ENCODE measurements around the gene SIRT3. TPM values are rescaled to one million over a fixed set of nuclear protein-coding genes. Genes with fewer than 3 reads are reported as not detected.
A peak's percentile ranks its signal among the peaks of the same experiment; 100 is the strongest.

Gene SIRT3
- total RNA-seq, 2 experiments from 2014 or later: 11.3 to 12.7 TPM

DNA sequence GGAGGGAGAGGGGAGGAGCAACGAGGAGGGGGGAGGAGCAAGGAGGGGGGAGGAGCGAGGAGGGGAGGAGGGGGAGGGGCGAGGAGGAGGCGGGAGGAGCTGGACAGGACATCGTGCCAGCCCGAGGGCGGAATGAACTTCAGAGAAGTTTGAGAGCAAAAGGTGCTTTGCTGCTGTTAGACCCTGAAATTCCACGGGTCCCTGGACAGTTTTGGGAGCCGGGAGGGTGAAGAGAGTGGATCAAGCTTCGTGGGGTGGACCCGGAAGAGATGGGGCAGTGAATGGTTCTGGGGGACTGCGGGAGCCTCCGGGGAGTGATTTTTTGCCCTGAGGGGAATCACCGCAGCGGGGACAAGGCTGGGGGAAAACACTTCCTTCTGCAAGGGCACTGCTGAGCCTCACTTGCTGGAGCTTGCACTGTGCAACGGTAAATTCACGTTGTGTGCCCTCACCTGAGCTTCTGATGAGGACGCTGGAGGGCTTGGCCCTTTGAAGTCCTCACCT lies 31.4 kb upstream of the SIRT3 start:
- POLR2A ChIA-PET: interaction anchor here (0.5 to 1.1 kb wide), 2 partner anchors 12 to 45 kb away, joined by 3 read pairs; no protein-coding TSS in a partner anchor
- H3K4me1 Mint-ChIP-seq: peaks cover 40% of the 10 kb centered on the region
- peak overlapping the region; percentile 78 for H3K4me3 Mint-ChIP-seq
- no peaks in the 10 kb centered on the region for H3K27me3 Mint-ChIP-seq
- CTCF ChIA-PET: interaction anchor here (0.9 to 2.3 kb wide), 8 partner anchors 12 to 251 kb away, joined by 3 to 7 read pairs (median 4); no protein-coding TSS in a partner anchor
- DNase-seq: peak; percentile 67
- H3K36me3 Mint-ChIP-seq (ENCODE audit: low read depth): peaks cover 19% of the 10 kb centered on the region
- H3K27ac Mint-ChIP-seq: peak overlapping the region; percentile 98
- H3K9me3 Mint-ChIP-seq: no peaks in the 10 kb centered on the region

DNA sequence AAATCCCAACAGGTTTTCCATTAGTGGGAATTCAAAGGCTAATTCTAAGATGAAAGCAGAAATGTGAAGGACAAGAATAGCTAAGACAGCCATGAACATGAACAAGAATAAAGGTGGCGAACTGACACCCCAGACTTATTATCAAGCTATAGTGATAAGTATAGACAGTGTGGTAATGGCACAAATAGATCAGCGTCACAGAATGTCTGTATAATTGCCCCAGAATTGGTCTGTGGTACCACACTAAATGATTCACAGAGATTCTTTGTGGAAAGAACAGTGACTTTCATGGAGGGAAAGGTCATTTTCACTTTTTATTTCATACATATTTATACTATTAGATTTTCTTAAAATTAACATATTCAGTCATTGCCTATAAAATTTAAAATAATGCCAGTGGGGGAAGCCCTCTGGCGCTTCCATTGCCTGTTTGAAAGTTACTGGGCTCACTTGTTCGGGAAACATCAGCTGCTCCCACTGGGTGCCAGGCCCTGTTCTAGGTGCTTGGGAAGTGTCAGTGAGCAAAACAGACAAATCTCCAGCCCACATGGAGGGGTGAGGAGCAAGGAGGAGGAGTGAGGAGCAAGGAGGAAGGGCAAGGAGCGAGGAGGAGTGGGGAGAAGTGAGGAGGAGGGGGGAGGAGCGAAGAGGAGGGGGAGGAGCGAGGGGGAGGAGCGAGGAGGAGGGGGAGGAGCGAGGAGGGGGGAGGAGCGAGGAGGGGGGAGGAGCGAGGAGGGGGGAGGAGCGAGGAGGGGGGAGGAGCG lies 30.7 kb upstream of the SIRT3 start:
- peaks cover 39% of the 10 kb centered on the region for H3K4me1 Mint-ChIP-seq
- H3K4me3 Mint-ChIP-seq: peak overlapping the region; percentile 67
- peak; percentile 33 for DNase-seq
- ChIA-PET CTCF (interaction anchor here (1.0 to 2.3 kb wide), 5 partner anchors 13 to 252 kb away, joined by 3 to 7 read pairs (median 3); no protein-coding TSS in a partner anchor), POLR2A (no interaction called here)
- no peaks in the 10 kb centered on the region for H3K9me3 Mint-ChIP-seq
- H3K27me3 Mint-ChIP-seq: no peaks in the 10 kb centered on the region
- peaks cover 18% of the 10 kb centered on the region for H3K36me3 Mint-ChIP-seq (ENCODE audit: low read depth)
- peak overlapping the region; percentile 78 for H3K27ac Mint-ChIP-seq

DNA sequence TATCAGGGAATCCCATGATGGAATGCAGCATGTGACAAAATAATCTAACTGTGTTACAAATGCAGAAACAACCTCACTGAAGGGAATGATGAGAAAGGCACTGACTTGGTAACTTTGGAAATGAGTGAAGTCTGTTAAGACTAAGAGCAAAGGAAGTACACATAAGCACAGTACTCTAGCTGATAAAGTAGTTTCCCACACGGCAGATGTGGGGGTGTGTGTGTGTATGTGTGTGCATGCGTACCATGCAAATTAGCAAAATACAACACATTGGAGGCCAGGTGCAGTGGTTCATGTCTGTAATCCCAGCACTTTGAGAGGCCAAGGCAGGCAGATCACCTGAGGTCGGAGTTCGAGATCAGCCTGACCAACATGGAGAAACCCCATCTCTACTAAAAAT lies 25.5 kb upstream of the SIRT3 start:
- Mint-ChIP-seq H3K4me1 (peaks cover 2% of the 10 kb centered on the region), H3K4me3 (no peak overlapping the region), H3K9me3 (no peaks in the 10 kb centered on the region), H3K36me3 (ENCODE audit: low read depth) (no peaks in the 10 kb centered on the region), H3K27ac (no peak overlapping the region), H3K27me3 (no peaks in the 10 kb centered on the region)
- ChIA-PET CTCF (interaction anchor here (2.5 kb wide), 1 partner anchor 11 kb away, joined by 16 read pairs; no protein-coding TSS in a partner anchor), POLR2A (no interaction called here)
- DNase-seq: no peak

DNA sequence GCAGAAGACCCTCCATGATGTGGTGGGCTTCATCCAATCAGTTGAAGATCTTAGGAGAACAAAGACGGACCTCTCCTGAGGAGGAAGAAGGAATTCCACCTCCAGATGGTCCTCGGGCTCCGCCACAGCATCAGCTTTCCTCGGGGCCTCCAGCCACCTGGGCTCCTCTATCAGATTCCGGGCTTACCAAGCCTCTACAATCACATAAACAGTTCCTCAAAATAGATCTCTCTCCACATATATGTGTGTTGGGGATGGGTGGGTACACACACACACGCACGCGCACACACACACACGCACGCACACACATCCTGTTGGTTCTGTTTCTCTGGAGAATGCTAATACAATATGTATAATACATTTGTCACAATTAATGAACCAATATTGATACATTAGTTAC lies 23.3 kb upstream of the SIRT3 start:
- Mint-ChIP-seq H3K4me1 (no peaks in the 10 kb centered on the region), H3K27ac (no peak overlapping the region), H3K4me3 (no peak overlapping the region), H3K9me3 (no peaks in the 10 kb centered on the region), H3K27me3 (no peaks in the 10 kb centered on the region), H3K36me3 (ENCODE audit: low read depth) (no peaks in the 10 kb centered on the region)
- ChIA-PET POLR2A (no interaction called here), CTCF (interaction anchor here (1.9 kb wide), 1 partner anchor 9 kb away, joined by 12 read pairs; no protein-coding TSS in a partner anchor)
- DNase-seq: no peak

DNA sequence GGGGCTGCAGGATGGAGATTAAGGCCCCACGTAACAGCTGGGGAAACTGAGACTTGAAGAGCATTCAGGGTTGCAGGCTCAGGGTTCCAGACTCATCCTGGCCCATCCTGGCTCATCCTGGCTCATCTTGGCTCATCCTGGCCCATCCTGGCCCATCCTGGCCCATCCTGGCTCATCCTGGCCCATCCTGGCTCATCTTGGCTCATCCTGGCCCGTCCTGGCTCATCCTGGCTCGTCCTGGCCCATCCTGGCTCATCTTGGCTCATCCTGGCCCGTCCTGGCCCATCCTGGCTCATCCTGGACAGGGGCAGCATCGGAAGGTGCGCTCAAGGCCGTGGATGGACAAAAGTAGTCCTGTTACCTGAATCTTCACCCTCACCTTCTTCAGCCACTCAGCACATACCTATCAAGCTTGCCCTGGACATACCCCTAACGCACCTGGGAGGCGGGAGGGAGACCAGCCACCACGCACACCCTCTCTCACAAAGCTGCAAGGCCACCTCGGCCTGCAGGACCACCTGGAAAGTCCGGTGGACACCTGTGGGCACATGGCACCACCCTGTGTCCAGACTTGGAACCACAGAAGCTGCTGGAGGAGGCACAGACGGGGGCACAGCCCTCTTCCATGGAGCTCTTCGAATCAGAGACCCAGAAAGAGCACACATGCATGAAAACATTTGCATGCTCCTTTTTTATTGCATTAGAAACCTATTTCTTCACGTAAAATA lies 21.8 kb upstream of the SIRT3 start:
- ChIA-PET CTCF (interaction anchor here (0.6 to 2.0 kb wide), 2 partner anchors 10 to 104 kb away, joined by 3 to 6 read pairs; no protein-coding TSS in a partner anchor), POLR2A (no interaction called here)
- Mint-ChIP-seq H3K27ac (no peak overlapping the region), H3K4me3 (no peak overlapping the region), H3K4me1 (peaks cover 2% of the 10 kb centered on the region), H3K36me3 (ENCODE audit: low read depth) (peaks cover 9% of the 10 kb centered on the region), H3K27me3 (no peaks in the 10 kb centered on the region), H3K9me3 (no peaks in the 10 kb centered on the region)
- DNase-seq: no peak

DNA sequence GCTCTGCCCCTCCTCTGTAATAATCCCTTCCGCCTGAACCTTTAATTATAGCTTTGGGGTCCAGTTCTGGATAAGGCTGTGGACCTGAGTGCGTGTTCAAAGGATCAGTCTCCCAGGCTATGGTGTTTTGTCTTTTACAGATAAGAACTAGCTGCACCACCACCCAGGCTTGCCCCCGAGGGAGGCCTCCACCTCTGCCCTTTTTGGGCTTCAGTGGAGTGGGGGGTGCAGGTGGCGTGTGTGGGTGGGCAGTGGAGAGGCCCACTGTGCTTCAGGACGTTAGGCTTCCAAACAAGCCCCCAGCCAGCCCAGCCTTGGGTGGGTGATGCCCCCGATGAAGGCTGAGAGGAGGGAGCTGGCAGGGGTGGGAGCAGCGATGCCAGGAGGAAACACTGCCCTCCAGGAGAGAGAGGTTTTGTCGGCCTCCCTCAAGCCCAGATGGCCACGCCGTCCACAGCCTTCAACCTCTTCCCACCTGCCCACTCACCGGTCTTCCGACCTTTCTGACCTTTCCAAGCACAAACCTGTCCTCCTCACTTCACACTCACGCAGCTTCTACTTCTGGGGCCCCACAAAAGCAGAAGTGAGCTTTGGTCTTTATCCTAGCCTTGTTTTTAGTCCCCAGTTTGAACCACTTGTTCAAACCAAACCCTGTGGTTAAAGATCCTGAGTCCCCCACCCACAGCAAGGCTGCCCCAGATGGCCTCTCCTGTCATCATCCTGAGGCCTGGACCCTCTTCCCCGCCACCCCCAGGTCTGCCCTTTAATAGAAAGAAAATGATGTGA lies 21.0 kb upstream of the SIRT3 start:
- H3K27ac Mint-ChIP-seq: no peak overlapping the region
- H3K4me1 Mint-ChIP-seq: peaks cover 2% of the 10 kb centered on the region
- peaks cover 16% of the 10 kb centered on the region for H3K36me3 Mint-ChIP-seq (ENCODE audit: low read depth)
- no peaks in the 10 kb centered on the region for H3K27me3 Mint-ChIP-seq
- DNase-seq: no peak
- H3K4me3 Mint-ChIP-seq: no peak overlapping the region
- ChIA-PET POLR2A (no interaction called here), CTCF (interaction anchor here (2.0 kb wide), 1 partner anchor 9 kb away, joined by 6 read pairs; no protein-coding TSS in a partner anchor)
- no peaks in the 10 kb centered on the region for H3K9me3 Mint-ChIP-seq

DNA sequence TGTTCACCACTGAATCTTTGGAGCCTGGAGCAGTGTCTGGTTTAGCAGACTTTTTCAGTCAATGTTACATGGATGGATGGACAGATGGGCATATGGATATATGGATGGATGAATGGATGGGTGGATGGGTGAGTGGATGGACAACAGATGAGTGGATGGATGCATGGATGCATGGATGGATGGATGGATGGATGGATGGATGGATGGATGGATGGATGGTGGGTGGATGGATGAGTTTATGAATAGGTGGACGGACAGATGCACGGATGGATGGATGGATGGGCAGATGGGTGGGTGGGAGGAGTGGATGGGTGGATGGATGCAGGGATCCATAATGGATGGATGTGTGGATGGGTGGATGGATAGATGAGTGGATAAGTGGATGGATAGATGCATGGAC lies 19.7 kb upstream of the SIRT3 start:
- H3K27me3 Mint-ChIP-seq: no peaks in the 10 kb centered on the region
- no peak overlapping the region for H3K4me3 Mint-ChIP-seq
- peaks cover 8% of the 10 kb centered on the region for H3K4me1 Mint-ChIP-seq
- H3K27ac Mint-ChIP-seq: no peak overlapping the region
- no peak for DNase-seq
- ChIA-PET POLR2A (no interaction called here), CTCF (interaction anchor here (1.8 kb wide), 1 partner anchor 263 kb away, joined by 4 read pairs; no protein-coding TSS in a partner anchor)
- H3K36me3 Mint-ChIP-seq (ENCODE audit: low read depth): peaks cover 26% of the 10 kb centered on the region
- H3K9me3 Mint-ChIP-seq: no peaks in the 10 kb centered on the region

DNA sequence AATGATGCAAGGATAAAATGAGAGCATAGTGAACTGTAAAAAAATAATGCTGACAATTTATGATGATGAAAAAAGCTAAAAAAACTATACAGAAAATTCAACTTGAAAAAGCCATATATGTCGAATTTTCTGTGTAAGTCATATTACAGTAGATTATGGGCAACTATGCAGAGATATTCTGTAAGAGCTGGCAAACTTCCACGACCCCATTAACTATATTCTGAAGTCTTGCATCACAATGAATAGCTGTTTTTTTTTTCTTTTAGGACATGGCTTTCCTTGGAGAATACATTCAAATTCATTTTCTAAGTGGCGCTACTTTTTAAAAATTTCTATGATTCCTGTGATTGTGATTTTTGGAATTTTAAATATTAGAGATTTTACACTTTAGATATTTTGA lies 19.0 kb upstream of the SIRT3 start:
- no peak overlapping the region for H3K4me3 Mint-ChIP-seq
- H3K36me3 Mint-ChIP-seq (ENCODE audit: low read depth): peaks cover 32% of the 10 kb centered on the region
- H3K27ac Mint-ChIP-seq: no peak overlapping the region
- DNase-seq: no peak
- H3K4me1 Mint-ChIP-seq: peaks cover 13% of the 10 kb centered on the region
- POLR2A ChIA-PET: no interaction called here
- no peaks in the 10 kb centered on the region for H3K9me3 Mint-ChIP-seq
- CTCF ChIA-PET: interaction anchor here (1.8 kb wide), 1 partner anchor 264 kb away, joined by 4 read pairs; no protein-coding TSS in a partner anchor
- no peaks in the 10 kb centered on the region for H3K27me3 Mint-ChIP-seq

DNA sequence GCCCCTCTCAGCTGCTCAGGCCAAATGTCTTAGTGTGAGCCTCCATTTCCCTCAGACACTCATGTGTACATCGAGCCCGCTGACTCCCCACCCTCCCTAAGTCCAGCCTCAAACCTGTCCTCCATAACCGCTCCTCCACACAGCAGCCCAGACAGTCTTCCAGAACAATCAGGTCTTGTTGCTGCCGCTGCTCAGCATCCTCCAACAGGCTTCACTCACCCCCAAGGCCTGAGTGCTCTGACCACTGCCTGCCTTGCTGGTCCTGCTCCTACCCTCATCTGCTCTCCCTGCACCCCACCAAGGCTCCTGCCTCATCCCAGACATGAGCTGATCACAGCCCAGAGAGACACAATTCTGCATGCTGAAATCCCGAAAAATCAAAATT lies 17.7 kb upstream of the SIRT3 start:
- ChIA-PET POLR2A (no interaction called here), CTCF (interaction anchor here (0.6 to 1.8 kb wide), 3 partner anchors 45 to 685 kb away, joined by 3 to 4 read pairs (median 3); partner anchors contain the start of gene IFITM5)
- H3K27ac Mint-ChIP-seq: no peak overlapping the region
- H3K27me3 Mint-ChIP-seq: no peaks in the 10 kb centered on the region
- H3K36me3 Mint-ChIP-seq (ENCODE audit: low read depth): peaks cover 38% of the 10 kb centered on the region
- H3K4me1 Mint-ChIP-seq: peaks cover 17% of the 10 kb centered on the region
- H3K9me3 Mint-ChIP-seq: no peaks in the 10 kb centered on the region
- DNase-seq: no peak
- H3K4me3 Mint-ChIP-seq: peak overlapping the region; percentile 8

DNA sequence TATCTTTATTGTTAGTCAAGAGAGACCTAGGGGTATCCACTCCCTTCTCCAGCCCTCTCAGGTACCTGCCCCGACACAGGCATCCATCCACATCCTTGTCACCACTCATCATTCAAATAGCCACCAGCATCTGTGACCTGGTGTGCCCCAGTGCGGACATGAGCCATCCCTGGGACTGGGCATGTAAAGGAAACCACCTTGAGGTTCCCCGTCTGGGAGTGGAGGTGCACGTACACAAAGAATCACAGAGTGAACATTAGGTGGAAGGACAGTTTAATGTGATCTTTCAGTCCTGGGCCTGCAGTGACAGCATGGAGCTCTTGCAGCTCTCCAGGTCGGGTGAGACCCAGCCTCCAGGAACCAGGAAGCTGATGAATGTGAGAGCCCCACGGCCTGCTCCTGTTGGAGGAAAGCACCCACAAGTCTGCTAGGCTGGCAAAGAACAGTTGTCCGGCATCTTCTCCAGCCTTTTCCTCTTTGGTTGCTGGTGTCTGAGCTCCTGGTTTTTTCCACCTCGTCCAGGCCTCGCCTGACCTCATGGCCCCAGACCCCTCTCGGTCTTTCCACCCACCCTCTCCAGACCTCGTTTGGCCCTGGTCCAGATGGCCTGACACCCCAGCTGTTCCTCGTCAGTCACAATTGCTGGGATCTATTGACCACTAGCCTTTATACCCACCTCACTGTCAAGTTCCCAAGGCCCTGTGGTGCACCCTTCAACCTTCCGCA lies 17.2 kb upstream of the SIRT3 start:
- POLR2A ChIA-PET: no interaction called here
- DNase-seq: no peak
- Mint-ChIP-seq H3K4me1 (peaks cover 17% of the 10 kb centered on the region), H3K27ac (peak overlapping the region; percentile 39), H3K27me3 (no peaks in the 10 kb centered on the region), H3K36me3 (ENCODE audit: low read depth) (peaks cover 41% of the 10 kb centered on the region), H3K4me3 (no peak overlapping the region), H3K9me3 (no peaks in the 10 kb centered on the region)
- CTCF ChIA-PET: interaction anchor here (0.6 to 0.8 kb wide), 2 partner anchors 46 to 685 kb away, joined by 3 read pairs; partner anchors contain the start of gene IFITM5

DNA sequence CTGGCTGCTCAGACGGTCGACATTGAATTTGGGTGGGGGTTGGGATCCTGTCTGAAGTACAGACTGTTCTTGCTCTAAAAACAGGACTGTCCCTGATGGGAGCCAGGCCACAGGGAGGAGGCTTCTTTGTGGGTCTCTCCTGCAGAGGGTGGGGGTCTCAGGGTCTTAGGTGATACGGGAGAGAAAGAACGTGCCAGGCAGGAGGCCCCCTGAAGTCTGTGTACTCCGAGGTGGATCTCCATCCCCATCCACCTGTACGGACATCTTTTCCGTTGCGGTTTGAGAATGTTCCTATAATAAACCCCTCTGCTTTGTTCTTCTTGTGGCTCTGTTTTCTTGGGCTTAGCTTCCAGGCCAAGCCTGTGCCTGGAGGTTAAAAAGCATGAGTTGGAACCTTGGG lies 16.5 kb upstream of the SIRT3 start:
- CTCF ChIA-PET: no interaction called here

DNA sequence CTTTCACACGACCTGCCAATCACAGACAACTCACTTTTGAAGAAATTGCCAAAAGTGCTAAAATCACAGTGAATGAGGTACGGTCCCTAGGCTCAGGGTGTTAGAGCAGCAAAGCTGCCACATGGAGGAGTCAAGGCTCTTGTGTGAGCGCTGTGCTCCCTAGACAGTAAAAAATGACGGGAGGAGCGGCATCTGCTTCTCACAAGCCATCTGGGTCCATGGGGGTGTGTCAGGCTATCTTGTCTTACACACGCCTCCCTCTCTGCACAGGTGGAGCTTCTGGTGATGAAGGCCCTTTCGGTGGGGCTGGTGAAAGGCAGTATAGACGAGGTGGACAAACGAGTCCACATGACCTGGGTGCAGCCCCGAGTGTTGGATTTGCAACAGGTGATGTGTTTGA lies 15.4 kb upstream of the SIRT3 start:
- POLR2A ChIA-PET: no interaction called here
- Mint-ChIP-seq H3K4me1 (peaks cover 17% of the 10 kb centered on the region), H3K4me3 (no peak overlapping the region), H3K27me3 (no peaks in the 10 kb centered on the region), H3K27ac (no peak overlapping the region), H3K36me3 (ENCODE audit: low read depth) (peaks cover 56% of the 10 kb centered on the region), H3K9me3 (no peaks in the 10 kb centered on the region)
- no peak for DNase-seq
- CTCF ChIA-PET: interaction anchor here (0.8 to 3.3 kb wide), 26 partner anchors 8 to 267 kb away, joined by 3 to 16 read pairs (median 5); partner anchors contain the start of genes NLRP6 and PTDSS2

More for the DNA sequence above, 16.5 kb upstream of the SIRT3 start:
- Mint-ChIP-seq H3K9me3 (no peaks in the 10 kb centered on the region), H3K4me3 (no peak overlapping the region), H3K36me3 (ENCODE audit: low read depth) (peaks cover 47% of the 10 kb centered on the region), H3K27me3 (no peaks in the 10 kb centered on the region), H3K27ac (no peak overlapping the region), H3K4me1 (peaks cover 17% of the 10 kb centered on the region)
- no peak for DNase-seq
- POLR2A ChIA-PET: no interaction called here

All from activated CD4-positive, alpha-beta T cell treated with anti-CD3 and anti-CD28 coated beads, Interleukin-2, amount 10 ng/mL, durations not matched to agents 7 days and 5 days (primary cell).